ENCODE results near the gene ZNF543.
"Not testable (repeated sequence)": the region's sequence is repeated elsewhere in the genome, so short reads cannot be mapped to it uniquely, and the experiment has no call there.

ZNF543 gene

DNA sequence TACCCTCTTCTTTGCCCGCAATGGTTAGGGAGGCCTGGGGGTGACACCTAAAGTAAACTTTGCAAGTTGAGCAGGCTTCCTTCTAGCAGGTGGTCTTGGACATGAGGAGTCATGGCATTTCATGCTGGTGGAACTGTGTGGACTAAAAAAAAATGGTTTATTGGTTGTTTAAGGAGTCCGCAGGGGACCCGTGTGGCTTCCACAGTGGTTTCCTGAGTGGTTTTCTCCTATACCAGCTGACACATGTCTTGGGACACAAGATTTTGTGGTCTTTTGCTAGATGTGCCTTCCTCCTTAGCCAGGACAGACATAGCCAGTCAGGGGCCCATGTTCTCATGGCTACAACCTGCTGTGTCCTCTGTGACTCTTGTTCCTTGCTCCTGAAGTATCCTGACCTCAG, 1.5 kb downstream of the ZNF543 start:
- no peak for DNase-seq

DNA sequence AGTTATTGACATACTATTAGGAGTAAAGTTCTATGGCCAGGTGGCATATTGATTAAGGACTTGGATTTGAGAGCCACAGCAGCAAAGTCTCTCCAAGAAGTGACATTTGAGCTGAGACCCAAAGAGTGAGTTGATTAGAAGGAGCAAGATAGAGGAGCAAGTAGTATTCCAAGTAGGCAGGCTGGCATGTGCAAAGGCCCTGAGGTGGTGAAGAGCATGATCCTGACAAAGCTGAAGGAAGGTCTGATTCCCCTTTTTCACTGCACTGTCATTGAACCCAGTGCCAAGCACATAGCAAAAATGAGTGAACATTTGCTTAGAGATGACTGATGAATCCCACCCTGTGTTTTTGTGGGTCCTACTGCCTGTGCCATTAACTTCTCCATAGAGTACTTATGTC, 4.7 kb downstream of the ZNF543 start:
- DNase-seq = no peak

GRCh38 chr19:57327993-57328392, 7.7 kb downstream of the ZNF543 start:
- no peak for DNase-seq

GRCh38 chr19:57334191-57334590, 13.9 kb downstream of the ZNF543 start:
- DNase-seq = no peak

DNA sequence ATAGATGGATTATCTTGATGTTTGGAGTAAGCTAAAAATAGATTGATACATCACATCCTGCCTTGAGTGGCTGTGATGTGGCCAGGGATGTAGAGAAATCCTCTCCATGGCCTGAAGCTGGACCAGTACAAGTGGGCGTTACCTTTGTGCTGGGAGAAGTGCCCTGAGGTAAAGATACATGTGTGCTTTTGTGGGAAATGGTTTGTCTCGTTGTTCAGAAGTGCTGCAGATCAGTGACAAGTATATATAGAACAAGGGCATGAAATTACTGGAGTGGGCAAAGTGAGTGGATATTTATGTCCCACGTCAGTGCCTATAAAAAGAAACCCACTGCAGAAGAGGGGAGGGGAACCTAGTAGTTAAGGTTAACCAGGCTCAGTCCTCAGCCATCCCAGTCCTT, 18.6 kb downstream of the ZNF543 start:
- no peak for DNase-seq

DNA sequence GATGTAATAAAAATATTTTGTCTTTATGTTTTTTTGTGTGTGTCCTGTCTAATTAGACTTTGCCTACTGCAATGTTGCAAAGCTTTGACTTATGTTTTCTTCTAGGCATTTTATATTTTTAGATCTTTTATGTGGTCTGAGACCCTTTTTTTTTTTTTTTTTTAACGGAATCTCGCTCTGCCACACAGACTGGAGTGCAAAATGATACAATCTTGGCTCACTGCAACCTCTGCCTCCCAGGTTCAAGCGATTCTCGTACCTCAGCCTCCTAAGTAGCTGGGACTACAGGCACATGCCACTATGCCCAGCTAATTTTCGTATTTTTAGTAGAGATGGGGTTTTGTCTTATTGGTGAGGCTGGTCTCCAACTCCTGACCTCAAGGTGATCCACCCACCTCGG, 22.3 kb downstream of the ZNF543 start:
- no peak for DNase-seq

GRCh38 chr19:57348136-57348535, 27.9 kb downstream of the ZNF543 start:
- DNase-seq = no peak

- DNase-seq = peak; percentile 87
Observed at GRCh38 chr19:57350877-57351805, 30.9 kb downstream of the ZNF543 start, which contains the start of gene ZNF304. ZNF304 (plus strand) TSS chr19:57351271; CDS start chr19:57351665, 394 bp downstream.

DNA sequence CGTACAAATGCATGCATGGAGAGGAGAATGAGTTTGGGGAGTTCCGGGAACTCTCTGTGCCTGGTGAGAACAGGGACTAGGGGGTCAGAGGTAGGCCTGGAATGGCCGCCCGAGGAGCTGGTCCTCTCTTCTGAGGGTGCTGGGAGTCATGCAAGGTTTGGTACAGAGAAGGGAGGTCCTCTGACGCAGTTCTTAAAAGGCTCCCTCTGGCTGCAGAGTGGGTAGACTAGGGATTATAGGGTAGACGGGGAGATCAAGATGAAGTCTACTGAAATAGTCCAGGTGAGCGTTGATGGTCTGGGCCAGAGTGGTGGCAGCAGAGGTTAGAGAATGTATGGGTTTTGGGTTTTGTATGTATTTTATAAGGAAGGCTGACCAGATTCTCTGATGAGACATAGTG, 31.6 kb downstream of the ZNF543 start:
- DNase-seq = no peak

- no peak for DNase-seq
Observed at GRCh38 chr19:57355916-57356315, 35.6 kb downstream of the ZNF543 start.

DNA sequence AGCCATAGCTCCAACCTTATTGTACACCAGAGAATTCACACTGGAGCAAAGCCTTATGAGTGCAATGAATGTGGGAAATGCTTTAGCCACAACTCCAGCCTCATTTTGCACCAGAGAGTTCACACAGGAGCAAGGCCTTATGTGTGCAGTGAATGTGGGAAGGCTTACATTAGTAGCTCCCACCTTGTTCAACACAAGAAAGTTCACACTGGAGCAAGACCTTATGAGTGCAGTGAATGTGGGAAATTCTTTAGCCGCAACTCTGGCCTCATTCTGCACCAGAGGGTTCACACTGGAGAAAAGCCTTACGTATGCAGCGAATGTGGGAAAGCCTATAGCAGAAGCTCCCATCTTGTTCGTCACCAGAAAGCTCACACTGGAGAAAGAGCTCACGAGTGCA, 37.1 kb downstream of the ZNF543 start:
- no peak for DNase-seq

GRCh38 chr19:57359300-57359699, 39.0 kb downstream of the ZNF543 start:
- no peak for DNase-seq

- DNase-seq = no peak
Observed at GRCh38 chr19:57362419-57362818, 42.1 kb downstream of the ZNF543 start.

DNA sequence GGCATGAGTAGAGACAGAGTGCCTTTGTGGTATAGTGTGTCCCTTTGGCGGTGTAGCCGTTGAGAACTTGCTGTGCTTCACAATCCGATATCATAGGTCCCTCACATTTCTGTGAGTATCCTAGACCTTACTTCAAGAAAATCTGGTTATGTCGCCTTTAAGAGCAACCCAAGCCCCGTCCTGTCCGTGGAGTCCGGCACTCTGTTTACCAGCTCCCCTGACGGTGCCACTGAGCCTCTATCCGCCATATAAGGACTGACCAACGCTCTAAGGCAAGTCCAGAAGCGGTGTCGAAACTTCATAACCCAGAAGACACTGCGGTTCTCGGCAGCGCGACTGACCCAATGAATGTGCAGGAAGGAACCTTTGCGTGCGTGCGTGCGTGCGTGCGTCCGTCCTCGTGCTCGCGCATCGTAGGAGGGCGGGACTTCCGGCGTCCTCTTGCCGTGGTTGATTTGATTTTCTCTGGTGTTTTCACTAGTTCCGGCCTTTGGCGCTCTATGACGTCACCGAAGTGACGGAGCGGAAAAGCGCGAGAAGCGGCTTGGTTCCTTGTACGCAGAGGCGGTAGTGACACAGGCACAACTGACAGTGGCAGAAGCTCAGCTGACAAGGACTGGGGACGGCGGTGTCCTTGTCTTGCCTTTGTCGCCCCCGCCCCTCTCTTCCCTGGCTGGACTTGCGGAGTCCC, 42.9 kb downstream of the ZNF543 start, which contains the start of the genes TRAPPC2B and ZNF547:
Gene TRAPPC2B (plus strand): TSS at position 555 of the 691 bp plus-strand sequence. CDS start 1,283 bp downstream, outside the sequence.
Gene ZNF547 (plus strand): TSS at position 555 of the 691 bp plus-strand sequence. CDS start 5,005 bp downstream, outside the sequence.
- DNase-seq = peak; percentile 94

DNA sequence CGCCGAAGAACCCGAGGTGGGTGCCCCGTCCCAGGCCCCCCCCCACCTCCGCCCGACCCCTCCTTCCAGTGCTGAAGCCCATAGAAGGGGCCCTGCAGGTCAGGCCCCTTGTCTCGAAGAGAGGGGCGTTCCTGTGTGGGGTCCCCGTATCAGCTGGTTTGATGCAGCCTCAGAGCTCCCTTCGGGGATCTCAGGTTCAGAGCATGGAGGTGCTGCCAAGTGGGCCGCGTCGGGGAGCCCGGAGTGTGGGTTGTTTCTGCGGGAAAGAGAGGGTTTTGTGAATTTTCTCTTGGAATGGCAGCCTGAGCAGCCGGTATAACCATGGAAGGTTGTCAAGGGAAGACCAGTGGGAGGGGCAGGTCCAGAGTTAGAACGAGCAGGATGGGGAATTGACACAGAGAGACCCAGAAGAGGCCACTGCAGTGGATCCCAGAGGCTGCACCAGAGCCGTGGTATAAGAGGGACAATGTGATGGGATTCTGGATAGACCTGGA, 43.5 kb downstream of the ZNF543 start:
- DNase-seq = no peak

DNA sequence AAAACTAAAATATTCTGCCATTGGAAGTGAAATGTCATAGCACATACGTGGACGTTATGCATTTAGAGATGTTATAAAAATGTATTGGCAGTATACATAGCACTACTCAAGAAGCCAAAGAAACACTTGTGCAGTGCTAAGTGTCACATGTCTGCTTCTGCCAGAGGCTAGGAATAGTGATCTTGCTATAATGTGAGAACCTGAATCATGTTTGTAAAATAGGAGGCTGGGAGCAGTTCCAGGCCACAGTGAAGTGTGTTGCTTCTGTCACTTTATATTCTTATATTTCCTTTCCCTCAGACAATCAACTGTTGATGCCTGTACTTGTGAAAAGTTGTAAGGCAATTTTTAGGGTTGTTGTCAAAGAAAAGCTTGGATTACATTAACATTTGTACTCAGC, 46.5 kb downstream of the ZNF543 start:
- no peak for DNase-seq

GRCh38 chr19:57374179-57374578, 53.9 kb downstream of the ZNF543 start:
- no peak for DNase-seq

- DNase-seq = not testable (repeated sequence)
Observed at GRCh38 chr19:57374647-57375046, 54.4 kb downstream of the ZNF543 start.

DNA sequence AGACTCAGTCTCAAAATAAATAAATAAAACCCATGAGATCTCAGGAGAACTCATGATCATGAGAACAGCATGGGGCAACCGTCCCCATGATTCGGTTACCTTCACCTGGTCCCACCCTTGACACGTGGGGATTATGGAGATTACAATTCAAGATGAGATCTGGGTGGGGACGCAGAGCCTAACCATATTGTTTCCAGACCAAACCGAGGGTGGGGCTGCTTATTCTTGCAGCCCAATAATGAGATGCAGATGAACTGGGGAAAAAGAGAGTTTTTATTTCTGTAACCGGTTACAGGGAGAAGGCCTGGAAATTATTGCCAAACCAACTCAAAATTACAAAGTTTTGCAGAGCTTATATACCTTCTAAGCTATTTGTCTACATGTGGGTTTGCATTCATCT, 55.9 kb downstream of the ZNF543 start:
- no peak for DNase-seq

- no peak for DNase-seq
Observed at GRCh38 chr19:57377498-57378146, 57.4 kb downstream of the ZNF543 start.

Data from NCI-H510A treated with DMSO at 0.1 percent for 48 hours (cell line).